Daoy (cell line): ENCODE results near the gene CMTM5. TPM values are rescaled to one million over a fixed set of nuclear protein-coding genes. Genes with fewer than 3 reads are reported as not detected.

Experiments used
- DNase-seq: peaks from one replicate; pipeline ENCODE4 v3.0.0-alpha.2; 2015; ENCODE audit warnings: low read depth
- total RNA-seq: library from RNA; depleted of rRNA; stranded (reverse); fragments of >200 nt; shearing (Covaris generic); gene quantifications from 2 replicates; pipeline ENCODE4 v1.2.3, GENCODE V29; 2014

Gene CMTM5
- total RNA-seq, 1 experiment from 2014 or later: not detected

- no peak for DNase-seq
Observed at GRCh38 chr14:23358042-23358441, 18.8 kb upstream of the CMTM5 start.

- no peak for DNase-seq
Observed at GRCh38 chr14:23358553-23359166, 18.2 kb upstream of the CMTM5 start.

- no peak for DNase-seq
Observed at GRCh38 chr14:23359167-23359626, 17.6 kb upstream of the CMTM5 start.

GRCh38 chr14:23359722-23360447 lies 17.0 kb upstream of the CMTM5 start:
- DNase-seq: no peak

GRCh38 chr14:23360496-23360895 lies 16.4 kb upstream of the CMTM5 start:
- peak; percentile 42 for DNase-seq

- DNase-seq: no peak
Observed at GRCh38 chr14:23361320-23361719, 15.5 kb upstream of the CMTM5 start.

- no peak for DNase-seq
Observed at GRCh38 chr14:23361763-23362162, 15.1 kb upstream of the CMTM5 start.

GRCh38 chr14:23362200-23362599 lies 14.6 kb upstream of the CMTM5 start:
- no peak for DNase-seq

GRCh38 chr14:23364164-23365035 lies 12.4 kb upstream of the CMTM5 start:
- DNase-seq: no peak

- no peak for DNase-seq
Observed at GRCh38 chr14:23365036-23365731, 11.7 kb upstream of the CMTM5 start, which contains the start of gene EFS. EFS (minus strand) TSS chr14:23365172; CDS start chr14:23365025, 147 bp downstream.

- DNase-seq: peak; percentile 49
Observed at GRCh38 chr14:23365732-23366425, 11.0 kb upstream of the CMTM5 start.

- DNase-seq: peak; percentile 49
Observed at GRCh38 chr14:23366426-23366921, 10.4 kb upstream of the CMTM5 start.

GRCh38 chr14:23370221-23370620 lies 6.6 kb upstream of the CMTM5 start:
- no peak for DNase-seq

- no peak for DNase-seq
Observed at GRCh38 chr14:23371865-23372264, 5.0 kb upstream of the CMTM5 start.

GRCh38 chr14:23372509-23372908 lies 4.3 kb upstream of the CMTM5 start, which contains the start of gene IL25:
IL25 (plus strand) TSS chr14:23372809.
- no peak for DNase-seq

GRCh38 chr14:23373041-23373440 lies 3.8 kb upstream of the CMTM5 start:
- DNase-seq: no peak

GRCh38 chr14:23375527-23376251 lies 1.2 kb upstream of the CMTM5 start:
- DNase-seq: no peak

GRCh38 chr14:23377198-23377550 lies 328 bp downstream of the CMTM5 start:
- no peak for DNase-seq

GRCh38 chr14:23377573-23378563 lies 1.0 kb downstream of the CMTM5 start:
- no peak for DNase-seq
